ENCODE measurements around the gene TRAIP. TPM values are rescaled to one million over a fixed set of nuclear protein-coding genes. Genes with fewer than 3 reads are reported as not detected.
A peak's percentile ranks its signal among the peaks of the same experiment; 100 is the strongest.

Gene TRAIP
- total and polyA plus RNA-seq, 4 donors, result 0.63 to 3.1 (median 1.8) TPM

GRCh38 chr3:49792371-49793150 lies 63.8 kb downstream of the TRAIP start:
- Histone ChIP-seq H3K27me3 (ENCODE audit: control insufficient read depth in 1 of 2, insufficient read depth in 2 of 2, low read length in 1 of 2) (no peaks in the 10 kb centered on the region), H3K4me1 (ENCODE audit: control insufficient read depth in 1 of 2, insufficient read depth in 2 of 2, low read length in 2 of 2) (no peaks in the 10 kb centered on the region), H3K4me3 (ENCODE audit: low read length in 2 of 2) (no peak overlapping the region), H3K36me3 (ENCODE audit: control insufficient read depth in 1 of 2, insufficient read depth in 2 of 2, low read length in 1 of 2) (no peaks in the 10 kb centered on the region), H3K27ac (ENCODE audit: low read depth in 1 of 2, low read length in 2 of 2) (no peak overlapping the region), H3K9me3 (ENCODE audit: control insufficient read depth, low read length) (no peaks in the 10 kb centered on the region)
- DNase-seq (peak in 1 of 2 donors; percentile 25), ATAC-seq (ENCODE audit: low FRiP score) (peak; percentile 15)
- intact Hi-C loops (cut with DNase I), result no loop called here
- 91 to 94% methylated on average over 10 of the region's 10 CpGs for WGBS, 2 donors

GRCh38 chr3:49791571-49791970 lies 64.8 kb downstream of the TRAIP start:
- Histone ChIP-seq H3K4me3 (ENCODE audit: low read length in 2 of 2) (no peak overlapping the region), H3K27me3 (ENCODE audit: control insufficient read depth in 1 of 2, insufficient read depth in 2 of 2, low read length in 1 of 2) (no peaks in the 10 kb centered on the region), H3K9me3 (ENCODE audit: control insufficient read depth, low read length) (no peaks in the 10 kb centered on the region), H3K27ac (ENCODE audit: low read depth in 1 of 2, low read length in 2 of 2) (no peak overlapping the region), H3K4me1 (ENCODE audit: control insufficient read depth in 1 of 2, insufficient read depth in 2 of 2, low read length in 2 of 2) (no peaks in the 10 kb centered on the region), H3K36me3 (ENCODE audit: control insufficient read depth in 1 of 2, insufficient read depth in 2 of 2, low read length in 1 of 2) (no peaks in the 10 kb centered on the region)
- WGBS, 2 donors, result 86 to 90% methylated on average over 4 of the region's 4 CpGs
- no peak for ATAC-seq (ENCODE audit: low FRiP score)
- intact Hi-C loops (cut with DNase I), result no loop called here
- peak in 1 of 2 donors; percentile 6 for DNase-seq

GRCh38 chr3:49790626-49791411 lies 65.5 kb downstream of the TRAIP start:
- no peaks in the 10 kb centered on the region for H3K36me3 ChIP-seq (ENCODE audit: control insufficient read depth in 1 of 2, insufficient read depth in 2 of 2, low read length in 1 of 2)
- H3K27ac ChIP-seq (ENCODE audit: low read depth in 1 of 2, low read length in 2 of 2), result no peak overlapping the region
- intact Hi-C loops (cut with DNase I), result no loop called here
- DNase-seq (peak in 1 of 2 donors; percentile 19), ATAC-seq (ENCODE audit: low FRiP score) (no peak)
- WGBS, 2 donors, result 68 to 70% methylated on average over 9 of the region's 9 CpGs
- no peaks in the 10 kb centered on the region for H3K4me1 ChIP-seq (ENCODE audit: control insufficient read depth in 1 of 2, insufficient read depth in 2 of 2, low read length in 2 of 2)
- no peak overlapping the region for H3K4me3 ChIP-seq (ENCODE audit: low read length in 2 of 2)
- no peaks in the 10 kb centered on the region for H3K27me3 ChIP-seq (ENCODE audit: control insufficient read depth in 1 of 2, insufficient read depth in 2 of 2, low read length in 1 of 2)
- no peaks in the 10 kb centered on the region for H3K9me3 ChIP-seq (ENCODE audit: control insufficient read depth, low read length)

- Histone ChIP-seq H3K27me3 (ENCODE audit: control insufficient read depth in 1 of 2, insufficient read depth in 2 of 2, low read length in 1 of 2) (no peaks in the 10 kb centered on the region), H3K4me1 (ENCODE audit: control insufficient read depth in 1 of 2, insufficient read depth in 2 of 2, low read length in 2 of 2) (no peaks in the 10 kb centered on the region), H3K9me3 (ENCODE audit: control insufficient read depth, low read length) (no peaks in the 10 kb centered on the region), H3K27ac (ENCODE audit: low read depth in 1 of 2, low read length in 2 of 2) (no peak overlapping the region), H3K36me3 (ENCODE audit: control insufficient read depth in 1 of 2, insufficient read depth in 2 of 2, low read length in 1 of 2) (no peaks in the 10 kb centered on the region), H3K4me3 (ENCODE audit: low read length in 2 of 2) (no peak overlapping the region)
- intact Hi-C loops (cut with DNase I), result loop anchor here in 1 of 2 donors (10.0 kb wide), 1 partner anchor 63 kb away; the partner anchor contains the start of gene GMPPB
- 93 to 94% methylated on average over 2 of the region's 2 CpGs for WGBS, 2 donors
- ATAC-seq (ENCODE audit: low FRiP score), result no peak
- DNase-seq, result peak in 1 of 2 donors; percentile 31
These were observed 68.3 kb downstream of the TRAIP start for GRCh38 chr3:49788056-49788455.

GRCh38 chr3:49787536-49787935 lies 68.8 kb downstream of the TRAIP start:
- Histone ChIP-seq H3K4me1 (ENCODE audit: control insufficient read depth in 1 of 2, insufficient read depth in 2 of 2, low read length in 2 of 2) (no peaks in the 10 kb centered on the region), H3K9me3 (ENCODE audit: control insufficient read depth, low read length) (no peaks in the 10 kb centered on the region), H3K4me3 (ENCODE audit: low read length in 2 of 2) (no peak overlapping the region), H3K27ac (ENCODE audit: low read depth in 1 of 2, low read length in 2 of 2) (no peak overlapping the region), H3K27me3 (ENCODE audit: control insufficient read depth in 1 of 2, insufficient read depth in 2 of 2, low read length in 1 of 2) (no peaks in the 10 kb centered on the region), H3K36me3 (ENCODE audit: control insufficient read depth in 1 of 2, insufficient read depth in 2 of 2, low read length in 1 of 2) (no peaks in the 10 kb centered on the region)
- 91 to 92% methylated on average over 5 of the region's 5 CpGs for WGBS, 2 donors
- ATAC-seq (ENCODE audit: low FRiP score) (no peak), DNase-seq (peak in 1 of 2 donors; percentile 13)
- intact Hi-C loops (cut with DNase I), result loop anchor here in 1 of 2 donors (10.0 kb wide), 1 partner anchor 63 kb away; the partner anchor contains the start of gene GMPPB

GRCh38 chr3:49787182-49787464 lies 69.2 kb downstream of the TRAIP start:
- intact Hi-C loops (cut with DNase I), result loop anchor here in 1 of 2 donors (10.0 kb wide), 1 partner anchor 62 kb away; the partner anchor contains the start of gene GMPPB
- Histone ChIP-seq H3K36me3 (ENCODE audit: control insufficient read depth in 1 of 2, insufficient read depth in 2 of 2, low read length in 1 of 2) (no peaks in the 10 kb centered on the region), H3K4me1 (ENCODE audit: control insufficient read depth in 1 of 2, insufficient read depth in 2 of 2, low read length in 2 of 2) (no peaks in the 10 kb centered on the region), H3K4me3 (ENCODE audit: low read length in 2 of 2) (no peak overlapping the region), H3K9me3 (ENCODE audit: control insufficient read depth, low read length) (no peaks in the 10 kb centered on the region), H3K27me3 (ENCODE audit: control insufficient read depth in 1 of 2, insufficient read depth in 2 of 2, low read length in 1 of 2) (no peaks in the 10 kb centered on the region), H3K27ac (ENCODE audit: low read depth in 1 of 2, low read length in 2 of 2) (peak overlapping the region in 1 of 2 donors; percentile 96)
- WGBS, 2 donors, result 69 to 70% methylated on average over 3 of the region's 3 CpGs
- ATAC-seq (ENCODE audit: low FRiP score), result no peak
- no peak for DNase-seq

GRCh38 chr3:49786357-49787181 lies 69.8 kb downstream of the TRAIP start, which contains the start of gene IP6K1:
Gene IP6K1, minus strand, starts transcription at chr3:49786542. Its CDS starts 38,502 bp downstream, at chr3:49748040.
- DNase-seq (peak; percentile 100), ATAC-seq (ENCODE audit: low FRiP score) (peak; percentile 100)
- H3K36me3 ChIP-seq (ENCODE audit: control insufficient read depth in 1 of 2, insufficient read depth in 2 of 2, low read length in 1 of 2), result peaks cover 0 to under 1% of the 10 kb centered on the region in 2 donors
- peak within 1 kb of the TSS; percentile 97 to 99 for H3K4me3 ChIP-seq (ENCODE audit: low read length in 2 of 2)
- H3K9me3 ChIP-seq (ENCODE audit: control insufficient read depth, low read length), result no peaks in the 10 kb centered on the region
- H3K27me3 ChIP-seq (ENCODE audit: control insufficient read depth in 1 of 2, insufficient read depth in 2 of 2, low read length in 1 of 2), result no peaks in the 10 kb centered on the region
- WGBS, 2 donors, result 3 to 4% methylated on average over 51 to 55 of the region's 55 CpGs
- H3K27ac ChIP-seq (ENCODE audit: low read depth in 1 of 2, low read length in 2 of 2), result peak within 1 kb of the TSS; percentile 20 to 96
- intact Hi-C loops (cut with DNase I), result loop anchor here in 1 of 2 donors (10.0 kb wide), 1 partner anchor 62 kb away; the partner anchor contains the start of gene GMPPB
- H3K4me1 ChIP-seq (ENCODE audit: control insufficient read depth in 1 of 2, insufficient read depth in 2 of 2, low read length in 2 of 2), result no peaks in the 10 kb centered on the region

All from aorta (tissue), 5 donors.